IMR-90 (cell line): Measurements from ENCODE around the gene NOG. TPM values are rescaled to one million over a fixed set of nuclear protein-coding genes. Genes with fewer than 3 reads are reported as not detected.

Experiments
- ATAC-seq: fragments of 200-7000 bp; cut with Tn5 transposase; 2 replicates; pipeline ENCODE4 v1.9.1; 2020; ENCODE audit warnings: low read depth, mild to moderate bottlenecking, moderate library complexity
- BruUV-seq: library from RNA; stranded (reverse); fragments of 400-500 nt; replicated peaks from 2 replicates; lab custom pipeline; 2021; lab: Mats Ljungman, UMichigan
- CTCF ChIA-PET: fragments of 300-600 bp; formaldehyde crosslinking; extraction: SDS; loops from one replicate; lab custom pipeline; 2021; ENCODE audit warnings: antibody characterized with exemption; lab: Yijun Ruan, JAX
- POLR2A ChIA-PET: fragments of 300-600 bp; sonication (Branson Sonifier 250); formaldehyde crosslinking; loops from one replicate; lab custom pipeline; 2022; ENCODE audit warnings: antibody characterized with exemption; ENCODE audit not compliant: unreplicated experiment; lab: Charles Lee
- DNase-seq: peaks from one replicate; pipeline ENCODE4 v3.0.0; 2013
- H2AFZ ChIP-seq: replicated peaks from 2 replicates; pipeline ENCODE3; 2013; ENCODE audit warnings: low read length, mild to moderate bottlenecking; ENCODE audit not compliant: poor library complexity
- H2AK5ac ChIP-seq: 2 replicates; pipeline ENCODE4 v1.6.1; 2013; ENCODE audit warnings: low read depth, low read length, inconsistent platforms
- H2AK9ac ChIP-seq: replicated peaks from 2 replicates; pipeline ENCODE3; 2013; ENCODE audit warnings: mild to moderate bottlenecking, low read depth, low read length, moderate library complexity; ENCODE audit not compliant: poor library complexity
- H2BK120ac ChIP-seq: 2 replicates; pipeline ENCODE4 v1.6.1; 2013; ENCODE audit warnings: low read depth, low read length, inconsistent platforms
- H2BK15ac ChIP-seq: 3 replicates; pipeline ENCODE4 v1.6.1; 2013; ENCODE audit warnings: low read depth, low read length, inconsistent platforms
- H2BK20ac ChIP-seq: 2 replicates; pipeline ENCODE4 v1.6.1; 2013; ENCODE audit warnings: low read depth, mild to moderate bottlenecking, inconsistent platforms, low read length, moderate library complexity
- H2BK5ac ChIP-seq: 2 replicates; pipeline ENCODE4 v1.6.1; 2013; ENCODE audit warnings: mild to moderate bottlenecking, low read depth, low read length, inconsistent platforms; ENCODE audit not compliant: poor library complexity, severe bottlenecking
- H3K14ac ChIP-seq: replicated peaks from 2 replicates; pipeline ENCODE4 v1.6.1; 2013; ENCODE audit warnings: low read depth, low read length, inconsistent platforms
- H3K18ac ChIP-seq: 2 replicates; pipeline ENCODE4 v1.6.1; 2013; ENCODE audit warnings: low read depth, low read length, control low read depth
- H3K23ac ChIP-seq: 2 replicates; pipeline ENCODE4 v1.6.1; 2013; ENCODE audit warnings: low read depth, low read length, inconsistent platforms
- H3K27ac ChIP-seq: 2 replicates; pipeline ENCODE4 v1.5.1; 2013; ENCODE audit warnings: mild to moderate bottlenecking, control low read depth, low read length; ENCODE audit not compliant: insufficient read depth
- H3K27me3 ChIP-seq: 2 replicates; pipeline ENCODE4 v1.6.1; 2013; ENCODE audit warnings: low read length; ENCODE audit not compliant: control insufficient read depth, insufficient read depth
- H3K36me3 ChIP-seq: 2 replicates; pipeline ENCODE4 v1.6.1; 2013; ENCODE audit warnings: low read length, mixed read lengths; ENCODE audit not compliant: control insufficient read depth, insufficient read depth
- H3K4ac ChIP-seq: 2 replicates; pipeline ENCODE4 v1.6.1; 2013; ENCODE audit warnings: low read depth, low read length, inconsistent platforms
- H3K4me1 ChIP-seq: 2 replicates; pipeline ENCODE4 v1.6.1; 2013; ENCODE audit warnings: low read length, mixed read lengths; ENCODE audit not compliant: control insufficient read depth, insufficient read depth
- H3K4me2 ChIP-seq: 2 replicates; pipeline ENCODE4 v1.6.1; 2013; ENCODE audit warnings: low read depth, mild to moderate bottlenecking, control low read depth, low read length, moderate library complexity
- H3K4me3 ChIP-seq: 2 replicates; pipeline ENCODE4 v1.5.1; 2013; ENCODE audit warnings: low read depth, mild to moderate bottlenecking, control low read depth, low read length, moderate library complexity; ENCODE audit not compliant: insufficient read depth
- H3K56ac ChIP-seq: 2 replicates; pipeline ENCODE4 v1.6.1; 2013; ENCODE audit warnings: low read length, inconsistent platforms; ENCODE audit not compliant: insufficient read depth; ENCODE audit errors: extremely low read depth
- H3K79me1 ChIP-seq, 2 experiments: 2 replicates each; pipeline ENCODE4 v1.6.1; 2013; ENCODE audit warnings: low read length in 2 of 2, inconsistent platforms in 1 of 2, low read depth in 1 of 2
- H3K9ac ChIP-seq: 2 replicates; pipeline ENCODE4 v1.6.1; 2013; ENCODE audit warnings: low read depth, low read length, control low read depth
- H3K9me1 ChIP-seq: 2 replicates; pipeline ENCODE4 v1.6.1; 2013; ENCODE audit warnings: low read length, inconsistent platforms; ENCODE audit not compliant: insufficient read depth
- H3K9me3 ChIP-seq: 2 replicates; pipeline ENCODE4 v1.6.1; 2013; ENCODE audit warnings: low read length; ENCODE audit not compliant: control insufficient read depth, insufficient read depth
- H4K20me1 ChIP-seq: 2 replicates; pipeline ENCODE4 v1.6.1; 2013; ENCODE audit warnings: low read length, inconsistent platforms; ENCODE audit not compliant: insufficient read depth
- H4K5ac ChIP-seq: 2 replicates; pipeline ENCODE4 v1.6.1; 2013; ENCODE audit warnings: mild to moderate bottlenecking, low read depth, low read length, control low read depth
- H4K8ac ChIP-seq, 2 experiments: 2 replicates each; pipeline ENCODE4 v1.6.1; 2013; ENCODE audit warnings: low read depth in 2 of 2, low read length in 2 of 2, control low read depth in 1 of 2, inconsistent platforms in 1 of 2
- H4K91ac ChIP-seq: 2 replicates; pipeline ENCODE4 v1.6.1; 2013; ENCODE audit warnings: low read depth, low read length, inconsistent platforms; ENCODE audit not compliant: insufficient read depth
- CHD1 ChIP-seq: IDR thresholded peaks from 2 replicates; pipeline ENCODE4 v1.6.1; 2012; ENCODE audit warnings: low read depth, low read length, improper control_type of control experiment
- ELK1 ChIP-seq: fragments of 150-350 bp; IDR thresholded peaks from 2 replicates; pipeline ENCODE4 v1.6.1; 2016; ENCODE audit warnings: low read depth, mild to moderate bottlenecking, low read length, moderate library complexity, borderline replicate concordance
- FOS ChIP-seq: fragments of 150-350 bp; IDR thresholded peaks from 2 replicates; pipeline ENCODE4 v1.6.1; 2016; ENCODE audit warnings: low read depth, low read length
- MAFK ChIP-seq: IDR thresholded peaks from 2 replicates; pipeline ENCODE4 v1.6.1; 2012; ENCODE audit warnings: low read depth, low read length, improper control_type of control experiment
- MXI1 ChIP-seq: IDR thresholded peaks from 2 replicates; pipeline ENCODE4 v1.6.1; 2012; ENCODE audit warnings: low read depth, mild to moderate bottlenecking, low read length, moderate library complexity, borderline replicate concordance
- NFE2L2 ChIP-seq: fragments of 150-350 bp; IDR thresholded peaks from 2 replicates; pipeline ENCODE4 v1.6.1; 2016; ENCODE audit warnings: low read depth, mild to moderate bottlenecking, low read length
- RFX5 ChIP-seq: IDR thresholded peaks from 2 replicates; pipeline ENCODE4 v1.8.0; 2012; ENCODE audit warnings: low read depth, mild to moderate bottlenecking, low read length, moderate library complexity
- SMC3 ChIP-seq: fragments of 150-350 bp; IDR thresholded peaks from 2 replicates; pipeline ENCODE4 v1.6.1; 2016; ENCODE audit warnings: low read depth, mild to moderate bottlenecking, antibody characterized with exemption, low read length, moderate library complexity
- USF2 ChIP-seq: fragments of 150-350 bp; IDR thresholded peaks from 2 replicates; pipeline ENCODE4 v1.6.1; 2017; ENCODE audit warnings: mild to moderate bottlenecking, antibody characterized with exemption, low read length, low read depth
- WGBS, 2 experiments: methylation state at CpG; one replicate each; pipeline versions ENCODE4 v1.1.5 to v1.1.7; 2013; ENCODE audit warnings: missing lambda C conversion rate in 2 of 2; ENCODE audit not compliant: insufficient read length in 1 of 2; ENCODE audit errors: extremely low coverage in 2 of 2; 5-methylcytosine and 5-hydroxymethylcytosine counted together
- dilution Hi-C: fragments of 300-500 bp; cut with HindIII; formaldehyde crosslinking; loops from one replicate; pipeline ENCODE4 v1.14.3; 2018; ENCODE audit warnings: low sequenced_read_pairs; ENCODE audit not compliant: unreplicated experiment
- in situ Hi-C: fragments of 300-500 bp; cut with MboI; formaldehyde crosslinking; loops from 3 replicates; pipeline ENCODE4 v1.14.3; 2019; ENCODE audit warnings: low sequenced_read_pairs, inconsistent platforms, mixed read lengths
- intact Hi-C: fragments of 100-400 bp; cut with micrococcal nuclease; formaldehyde crosslinking; loops from 2 replicates; pipeline ENCODE4 v1.10.0; 2022
- polyA plus RNA-seq, 3 experiments: library from polyadenylated mRNA; depleted of rRNA; stranded (reverse); fragments of >200 nt; gene quantifications; 2 replicates each; pipeline ENCODE4 v1.2.3, GENCODE V29; 2012; ENCODE audit warnings: low replicate concordance in 1 of 3
- total RNA-seq: library from RNA; depleted of rRNA; stranded (reverse); fragments of >200 nt; gene quantifications from 2 replicates; pipeline ENCODE4 v1.2.3, GENCODE V29; 2012

Gene NOG
- total and polyA plus RNA-seq, 2 of the 4 experiments (the other 2 are of a cell fraction), result 11.7 to 13.1 TPM

- TF ChIP-seq CHD1, result no peak
- no peak for TF ChIP-seq ELK1
- TF ChIP-seq USF2, result no peak
- no peak for TF ChIP-seq RFX5
- no peak for TF ChIP-seq SMC3
- TF ChIP-seq MXI1, result no peak
- no peak for TF ChIP-seq NFE2L2
- TF ChIP-seq MAFK, result no peak
- TF ChIP-seq FOS, result no peak
- H3K9me3 ChIP-seq, result no peaks in the 10 kb centered on the region
- no TSS peak for BruUV-seq
- H3K9me1 ChIP-seq, result no peaks in the 10 kb centered on the region
- H3K18ac ChIP-seq, result no peak overlapping the region
- H2AK5ac ChIP-seq, result no peak overlapping the region
- no peaks in the 10 kb centered on the region for H3K79me1 ChIP-seq
- H3K4me3 ChIP-seq, result no peak overlapping the region
- in situ Hi-C loops (no loop called here), dilution Hi-C loops (no loop called here), intact Hi-C loops (no loop called here)
- peaks cover 6% of the 10 kb centered on the region for H3K27me3 ChIP-seq
- no peak overlapping the region for H2BK20ac ChIP-seq
- no peak overlapping the region for H3K23ac ChIP-seq
- ATAC-seq (no peak), DNase-seq (no peak)
- H3K4me2 ChIP-seq, result no peak overlapping the region
- H3K36me3 ChIP-seq, result no peaks in the 10 kb centered on the region
- no peak overlapping the region for H2BK120ac ChIP-seq
- no peak overlapping the region for H3K4ac ChIP-seq
- no peak overlapping the region for H4K5ac ChIP-seq
- no peak overlapping the region for H3K56ac ChIP-seq
- H3K14ac ChIP-seq, result no peak overlapping the region
- no CpG with 5 or more reads among the region's 4 CpGs for WGBS, 2 experiments
- no peak overlapping the region for H4K8ac ChIP-seq
- H3K27ac ChIP-seq, result no peak overlapping the region
- H2BK5ac ChIP-seq, result no peak overlapping the region
- H2AK9ac ChIP-seq, result no peak overlapping the region
- no peaks in the 10 kb centered on the region for H3K4me1 ChIP-seq
- H4K91ac ChIP-seq, result no peak overlapping the region
- POLR2A ChIA-PET, result no interaction called here
- no peak overlapping the region for H3K9ac ChIP-seq
- no peak overlapping the region for H2AFZ ChIP-seq
- H4K20me1 ChIP-seq, result no peaks in the 10 kb centered on the region
- H2BK15ac ChIP-seq, result no peak overlapping the region
- CTCF ChIA-PET, result interaction anchor here (0.7 kb wide), 1 partner anchor 475 kb away, joined by 3 read pairs; no protein-coding TSS in a partner anchor
These were observed 15.4 kb downstream of the NOG start for GRCh38 chr17:56608944-56609343.
